ENCODE results near the gene OR10G3.

Gene OR10G3

GRCh38 chr14:21589317-21589716 lies 9.4 kb upstream of the OR10G3 start:
- H3K27me3 ChIP-seq, result peaks cover 6% of the 10 kb centered on the region; the same call in 1 of the 2 replicates
- H3K9me3 ChIP-seq, result no peaks in the 10 kb centered on the region
- no peak for TF ChIP-seq CTCF (IDR thresholded peaks at IDR 0.05; ENCODE audit: low read depth, low read length)
- DNase-seq, result no peak
- no peaks in the 10 kb centered on the region for H3K4me1 ChIP-seq
- no peaks in the 10 kb centered on the region for H3K36me3 ChIP-seq
- H3K4me3 ChIP-seq (ENCODE audit: low read depth, low read length), result no peak overlapping the region

GRCh38 chr14:21575661-21576060 lies 4.2 kb downstream of the OR10G3 start:
- Histone ChIP-seq H3K36me3 (no peaks in the 10 kb centered on the region), H3K27me3 (peaks cover 32% of the 10 kb centered on the region), H3K4me1 (no peaks in the 10 kb centered on the region), H3K4me3 (ENCODE audit: low read depth, low read length) (no peak overlapping the region), H3K9me3 (no peaks in the 10 kb centered on the region)
- no peak for DNase-seq
- TF ChIP-seq CTCF (IDR thresholded peaks at IDR 0.05; ENCODE audit: low read depth, low read length), result no peak

- Histone ChIP-seq H3K9me3 (no peaks in the 10 kb centered on the region), H3K27me3 (peaks cover 34% of the 10 kb centered on the region), H3K4me3 (ENCODE audit: low read depth, low read length) (no peak overlapping the region), H3K36me3 (no peaks in the 10 kb centered on the region), H3K4me1 (no peaks in the 10 kb centered on the region)
- no peak for DNase-seq
- TF ChIP-seq CTCF (IDR thresholded peaks at IDR 0.05; ENCODE audit: low read depth, low read length), result no peak
Observed at GRCh38 chr14:21572604-21573003, 7.3 kb downstream of the OR10G3 start.

GRCh38 chr14:21558703-21559170 lies 21.1 kb downstream of the OR10G3 start:
- Histone ChIP-seq H3K9me3 (no peaks in the 10 kb centered on the region), H3K4me1 (no peaks in the 10 kb centered on the region), H3K36me3 (no peaks in the 10 kb centered on the region), H3K4me3 (ENCODE audit: low read depth, low read length) (no peak overlapping the region), H3K27me3 (peaks cover 17% of the 10 kb centered on the region; the same call in 1 of the 2 replicates)
- DNase-seq, result no peak
- TF ChIP-seq CTCF (IDR thresholded peaks at IDR 0.05; ENCODE audit: low read depth, low read length), result no peak

- no peaks in the 10 kb centered on the region for H3K36me3 ChIP-seq
- no peaks in the 10 kb centered on the region for H3K9me3 ChIP-seq
- DNase-seq, result peak; percentile 70
- peak; percentile 70 for TF ChIP-seq CTCF (IDR thresholded peaks at IDR 0.05; ENCODE audit: low read depth, low read length)
- peaks cover 13% of the 10 kb centered on the region; the same call in 1 of the 2 replicates for H3K27me3 ChIP-seq
- peak overlapping the region; percentile 42 for H3K4me3 ChIP-seq (ENCODE audit: low read depth, low read length)
- H3K4me1 ChIP-seq, result no peaks in the 10 kb centered on the region
Observed at GRCh38 chr14:21557084-21557901, 22.6 kb downstream of the OR10G3 start.

All from BE2C (cell line).